Measurements from ENCODE around the gene ITGAL. TPM values are rescaled to one million over a fixed set of nuclear protein-coding genes. Genes with fewer than 3 reads are reported as not detected.
"Not testable (repeated sequence)": the region's sequence is repeated elsewhere in the genome, so short reads cannot be mapped to it uniquely, and the experiment has no call there.

Gene ITGAL
- total RNA-seq, 2 donors from 2014 or later: 1.3 to 9.2 TPM

DNA sequence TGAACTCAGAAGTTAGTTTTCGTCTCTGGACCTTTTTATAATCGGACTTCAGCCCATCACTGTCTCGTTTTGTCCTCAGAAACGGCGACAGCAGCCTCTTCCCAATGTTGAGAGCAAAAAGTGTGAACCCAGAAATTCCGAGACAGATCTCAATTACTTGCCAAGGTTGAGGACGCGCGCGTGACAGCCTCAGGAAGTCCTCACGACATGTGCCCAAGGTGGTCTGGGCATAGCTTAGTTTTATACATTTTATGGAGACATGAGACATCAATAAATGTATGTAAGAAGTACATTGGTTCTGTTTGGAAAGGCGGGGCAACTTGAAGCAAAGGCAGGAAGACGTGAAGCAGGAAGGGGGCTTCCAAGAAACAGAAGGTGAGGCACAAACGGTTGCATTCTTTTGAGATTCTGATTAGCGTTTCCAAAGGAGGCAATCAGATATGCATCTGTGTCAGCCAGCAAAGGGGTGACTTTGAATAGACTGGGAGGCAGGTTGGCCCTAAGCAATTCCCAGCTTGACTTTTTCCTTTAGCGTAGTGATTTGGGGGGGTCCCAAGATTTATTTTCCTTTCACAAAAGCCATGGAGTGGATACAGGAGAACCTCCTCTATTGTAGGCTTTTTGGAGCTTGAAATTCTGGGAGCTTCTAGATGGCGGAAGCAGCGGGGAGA lies 62.7 kb downstream of the ITGAL start:
- Histone ChIP-seq H3K27me3 (no peaks in the 10 kb centered on the region), H3K4me1 (peaks cover 43% of the 10 kb centered on the region), H3K4me3 (peak overlapping the region; percentile 77 to 79), H3K9me3 (no peaks in the 10 kb centered on the region), H3K27ac (peak overlapping the region; percentile 92 to 98 (median 96)), H3K36me3 (replicated peaks in 1 of 2; ENCODE audit: insufficient read depth in 1 of 2, low read depth in 2 of 2) (peaks cover 0 to 2% of the 10 kb centered on the region in 2 donors)
- peak; percentile 19 for ATAC-seq
- intact Hi-C loops (cut with DNase I): no loop called here
- no peak for DNase-seq
- WGBS, 2 donors: 4 to 6% methylated on average over 18 of the region's 18 CpGs
- peak in 1 of 3 donors; percentile 87 for TF ChIP-seq POLR2A (IDR thresholded peaks at IDR 0.05)
- TF ChIP-seq, protein P1, sequence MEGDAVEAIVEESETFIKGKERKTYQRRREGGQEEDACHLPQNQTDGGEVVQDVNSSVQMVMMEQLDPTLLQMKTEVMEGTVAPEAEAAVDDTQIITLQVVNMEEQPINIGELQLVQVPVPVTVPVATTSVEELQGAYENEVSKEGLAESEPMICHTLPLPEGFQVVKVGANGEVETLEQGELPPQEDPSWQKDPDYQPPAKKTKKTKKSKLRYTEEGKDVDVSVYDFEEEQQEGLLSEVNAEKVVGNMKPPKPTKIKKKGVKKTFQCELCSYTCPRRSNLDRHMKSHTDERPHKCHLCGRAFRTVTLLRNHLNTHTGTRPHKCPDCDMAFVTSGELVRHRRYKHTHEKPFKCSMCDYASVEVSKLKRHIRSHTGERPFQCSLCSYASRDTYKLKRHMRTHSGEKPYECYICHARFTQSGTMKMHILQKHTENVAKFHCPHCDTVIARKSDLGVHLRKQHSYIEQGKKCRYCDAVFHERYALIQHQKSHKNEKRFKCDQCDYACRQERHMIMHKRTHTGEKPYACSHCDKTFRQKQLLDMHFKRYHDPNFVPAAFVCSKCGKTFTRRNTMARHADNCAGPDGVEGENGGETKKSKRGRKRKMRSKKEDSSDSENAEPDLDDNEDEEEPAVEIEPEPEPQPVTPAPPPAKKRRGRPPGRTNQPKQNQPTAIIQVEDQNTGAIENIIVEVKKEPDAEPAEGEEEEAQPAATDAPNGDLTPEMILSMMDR (IDR thresholded peaks at IDR 0.05): no peak

DNA sequence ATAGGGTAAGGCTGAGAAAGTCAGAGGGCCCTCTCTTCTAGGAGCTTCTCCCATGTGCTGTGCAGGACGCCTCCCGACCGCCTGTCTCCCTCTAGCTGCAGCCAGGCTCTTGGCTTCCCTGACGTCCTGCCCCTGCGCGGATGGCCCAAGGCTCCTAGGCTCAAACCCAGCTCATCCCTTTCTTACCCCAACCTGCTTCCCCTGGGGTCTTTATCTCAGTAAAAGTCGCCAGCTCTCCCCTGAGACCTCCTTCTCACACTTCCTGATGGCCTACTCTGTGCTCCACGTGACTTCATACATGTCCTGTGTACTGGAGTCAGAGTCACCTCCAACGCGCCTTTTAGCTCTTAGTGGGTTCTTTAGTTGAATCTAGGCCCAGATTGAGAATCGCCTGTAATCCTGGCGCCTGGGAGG lies 63.2 kb downstream of the ITGAL start:
- Histone ChIP-seq H3K4me1 (peaks cover 44% of the 10 kb centered on the region), H3K4me3 (peak overlapping the region in 1 of 2 donors; percentile 79), H3K9me3 (no peaks in the 10 kb centered on the region), H3K27ac (peak overlapping the region; percentile 92 to 98 (median 96)), H3K27me3 (no peaks in the 10 kb centered on the region), H3K36me3 (replicated peaks in 1 of 2; ENCODE audit: insufficient read depth in 1 of 2, low read depth in 2 of 2) (peaks cover 0 to 2% of the 10 kb centered on the region in 2 donors)
- intact Hi-C loops (cut with DNase I): no loop called here
- no peak for TF ChIP-seq POLR2A (IDR thresholded peaks at IDR 0.05)
- TF ChIP-seq, protein P1 (IDR thresholded peaks at IDR 0.05): peak; percentile 48 to 80 (median 70)
- peak; percentile 65 for ATAC-seq
- 20% methylated on average over 12 of the region's 12 CpGs for WGBS, 2 donors
- peak; percentile 76 to 86 (median 83) for DNase-seq

DNA sequence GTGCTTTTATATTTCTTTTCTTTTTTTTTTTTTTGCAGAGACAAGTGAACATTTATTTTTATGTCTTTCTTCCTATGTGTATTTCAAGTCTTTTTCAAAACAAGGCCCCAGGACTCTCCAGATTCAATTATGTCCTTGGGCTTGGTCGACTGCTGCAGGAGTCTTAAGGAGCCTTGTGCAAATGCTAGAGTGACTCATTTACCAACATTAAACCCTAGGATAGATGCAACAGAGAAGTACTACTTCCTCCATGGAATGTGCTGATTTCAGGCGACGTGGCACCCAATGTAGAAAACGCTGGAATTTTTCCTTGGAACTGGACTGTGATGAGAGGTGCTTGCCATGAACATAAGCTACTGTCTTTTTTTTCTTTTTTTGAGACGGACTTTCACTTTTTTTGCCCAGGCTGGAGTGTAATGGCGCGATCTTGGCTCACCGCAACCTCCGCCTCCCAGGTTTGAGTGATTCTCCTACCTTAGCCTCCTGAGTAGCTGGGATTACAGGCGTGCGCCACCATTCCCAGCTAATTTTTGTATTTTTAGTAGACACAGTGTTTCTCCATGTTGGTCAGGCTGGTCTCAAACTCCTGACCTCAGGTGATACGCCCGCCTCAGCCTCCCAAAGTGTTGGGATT lies 64.0 kb downstream of the ITGAL start:
- H3K4me3 ChIP-seq; DNase-seq; H3K27me3 ChIP-seq; H3K36me3 ChIP-seq (replicated peaks in 1 of 2; ENCODE audit: insufficient read depth in 1 of 2, low read depth in 2 of 2); ATAC-seq; H3K9me3 ChIP-seq; intact Hi-C loops (cut with DNase I): not testable (repeated sequence)
- H3K4me1 ChIP-seq: peaks cover 51% of the 10 kb centered on the region
- WGBS, 2 donors: 88 to 89% methylated on average over 13 of the region's 13 CpGs
- H3K27ac ChIP-seq: peak overlapping the region in 3 of 4 donors; percentile 96 to 98 (median 97)

DNA sequence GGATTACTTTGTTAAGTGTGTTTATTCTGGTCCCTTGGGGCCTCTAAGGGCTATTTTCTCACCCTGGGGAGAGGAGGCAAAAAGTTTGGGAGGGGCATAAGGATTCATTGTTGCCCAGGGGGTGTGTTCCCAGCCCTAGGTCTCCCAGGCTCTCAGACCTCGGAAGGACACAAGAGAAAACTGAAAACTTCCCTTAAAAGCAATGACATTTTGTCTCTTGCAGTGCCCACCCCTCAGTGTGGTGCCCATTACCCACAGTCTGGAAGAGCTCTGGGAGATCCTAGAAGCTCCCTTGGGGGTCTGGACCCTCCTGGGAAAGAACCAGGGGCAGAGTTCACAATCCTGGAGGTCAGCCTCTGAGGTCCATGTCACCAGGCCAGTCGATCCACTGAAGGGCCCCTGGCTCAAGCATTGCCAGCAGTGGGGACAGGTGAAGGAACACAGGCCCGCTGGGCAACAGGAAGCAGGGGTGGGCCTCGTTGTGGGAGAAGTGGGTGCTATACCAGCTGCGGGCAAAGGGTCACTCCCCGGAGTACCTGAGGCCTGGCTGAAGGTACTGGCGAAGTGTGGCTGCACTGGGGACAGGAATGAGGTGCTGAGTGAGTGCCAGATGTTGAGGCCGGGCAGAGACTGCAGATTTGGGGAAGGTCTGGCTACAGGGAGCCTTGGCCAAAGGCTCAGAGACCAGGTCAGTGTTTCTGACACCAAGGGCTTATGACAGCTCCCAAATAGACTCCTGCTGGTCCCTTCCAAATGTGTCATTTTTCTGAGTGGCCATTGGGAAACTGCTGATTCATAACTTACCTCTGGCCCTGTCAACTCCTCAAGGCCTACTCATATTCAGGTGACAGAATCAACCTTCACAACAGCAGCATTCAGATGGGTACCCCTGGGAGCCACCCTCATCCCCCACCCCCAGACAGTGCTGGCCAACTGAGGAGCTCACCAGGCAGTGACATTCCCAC lies 66.7 kb downstream of the ITGAL start:
- no peak overlapping the region for H3K4me3 ChIP-seq
- peaks cover 45% of the 10 kb centered on the region for H3K4me1 ChIP-seq
- intact Hi-C loops (cut with DNase I): no loop called here
- peak overlapping the region in 2 of 4 donors; percentile 18 to 32 for H3K27ac ChIP-seq
- no peak for TF ChIP-seq POLR2A (IDR thresholded peaks at IDR 0.05)
- DNase-seq (peak in 1 of 4 donors; percentile 30), ATAC-seq (no peak)
- 65 to 78% methylated on average over 7 to 8 of the region's 8 CpGs for WGBS, 2 donors
- no peaks in the 10 kb centered on the region for H3K9me3 ChIP-seq
- no peaks in the 10 kb centered on the region for H3K27me3 ChIP-seq
- no peaks in the 10 kb centered on the region for H3K36me3 ChIP-seq (replicated peaks in 1 of 2; ENCODE audit: insufficient read depth in 1 of 2, low read depth in 2 of 2)

DNA sequence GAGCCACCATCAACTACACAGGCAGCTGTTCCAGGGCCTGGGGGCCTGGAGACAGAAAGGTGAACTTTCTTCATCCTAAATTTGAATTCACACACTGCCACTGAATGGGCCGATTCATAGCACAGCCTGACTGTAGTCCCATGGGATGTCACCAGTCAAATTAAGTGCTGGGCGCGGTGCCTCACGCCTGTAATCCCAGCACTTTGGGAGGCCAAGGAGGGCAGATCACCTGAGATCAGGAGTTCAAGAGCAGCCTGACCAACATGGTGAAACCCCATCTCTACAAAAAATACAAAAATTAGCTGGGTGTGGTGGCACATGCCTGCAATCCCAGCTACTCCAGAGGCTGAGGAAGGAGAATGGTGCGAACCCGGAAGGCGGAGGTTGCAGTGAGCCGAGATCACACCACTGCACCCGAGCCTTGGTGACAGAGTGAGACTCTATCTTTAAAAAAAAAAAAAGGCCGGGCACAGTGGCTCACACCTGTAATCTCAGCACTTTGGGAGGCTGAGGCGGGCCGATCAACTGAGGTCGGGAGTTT lies 67.5 kb downstream of the ITGAL start:
- H3K4me3 ChIP-seq; H3K27me3 ChIP-seq; intact Hi-C loops (cut with DNase I); H3K36me3 ChIP-seq (replicated peaks in 1 of 2; ENCODE audit: insufficient read depth in 1 of 2, low read depth in 2 of 2); ATAC-seq; H3K9me3 ChIP-seq; DNase-seq: not testable (repeated sequence)
- peaks cover 45% of the 10 kb centered on the region for H3K4me1 ChIP-seq
- peak overlapping the region in 2 of 4 donors; percentile 18 to 32 for H3K27ac ChIP-seq
- WGBS, 2 donors: 87 to 89% methylated on average over 4 to 13 of the region's 13 CpGs

DNA sequence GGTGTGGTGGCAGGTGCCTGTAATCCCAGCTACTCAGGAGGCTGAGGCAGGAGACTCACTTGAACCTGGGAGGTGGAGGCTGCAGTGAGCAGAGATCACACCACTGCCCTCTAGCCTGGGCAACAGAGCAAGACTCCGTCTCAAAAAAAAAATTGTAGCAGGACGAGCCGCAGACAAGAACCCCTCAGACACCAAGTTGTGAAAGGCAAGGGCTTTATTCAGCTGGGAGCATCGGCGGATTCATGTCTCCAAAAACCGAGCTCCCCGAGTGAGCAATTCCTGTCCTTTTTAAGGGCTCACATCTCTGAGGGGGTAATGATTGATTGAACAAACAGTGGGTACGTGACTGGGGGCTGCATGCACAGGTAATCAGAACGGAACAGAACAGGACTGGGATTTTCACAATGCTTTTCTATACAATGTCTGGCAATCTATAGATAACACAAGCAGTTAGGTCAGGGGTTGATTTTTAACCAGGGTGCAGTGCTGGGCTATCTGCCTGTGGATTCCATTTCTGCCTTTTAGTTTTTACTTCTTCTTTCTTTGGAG lies 68.4 kb downstream of the ITGAL start:
- H3K27me3 ChIP-seq; H3K36me3 ChIP-seq (replicated peaks in 1 of 2; ENCODE audit: insufficient read depth in 1 of 2, low read depth in 2 of 2); H3K9me3 ChIP-seq; intact Hi-C loops (cut with DNase I); DNase-seq; ATAC-seq; H3K4me3 ChIP-seq: not testable (repeated sequence)
- H3K27ac ChIP-seq: peak overlapping the region in 2 of 4 donors; percentile 4 to 42
- peaks cover 38% of the 10 kb centered on the region for H3K4me1 ChIP-seq
- WGBS, 2 donors: 42% methylated on average over 9 of the region's 9 CpGs
